Dendritic cell treated with granulocyte-macrophage colony-stimulating factor and Interleukin-4, amounts not matched to agents 40 ng/mL and 50 ng/mL, for 4 days (primary cell): ENCODE measurements around the gene CYSLTR2.

Experiments used
- H3K27ac Mint-ChIP-seq: one replicate; pipeline ENCODE4 v1.8.0; 2022; ENCODE audit warnings: mild to moderate bottlenecking, mixed read lengths
- H3K27me3 Mint-ChIP-seq: one replicate; pipeline ENCODE4 v1.8.0; 2022; ENCODE audit warnings: mild to moderate bottlenecking, mixed read lengths
- H3K36me3 Mint-ChIP-seq: one replicate; pipeline ENCODE4 v1.8.0; 2022; ENCODE audit warnings: low read depth, mixed read lengths
- H3K4me1 Mint-ChIP-seq: one replicate; pipeline ENCODE4 v1.8.0; 2022; ENCODE audit warnings: low read depth, mixed read lengths
- H3K4me3 Mint-ChIP-seq: one replicate; pipeline ENCODE4 v1.8.0; 2022; ENCODE audit warnings: mild to moderate bottlenecking, moderate library complexity, mixed read lengths
- H3K9me3 Mint-ChIP-seq: one replicate; pipeline ENCODE4 v1.8.0; 2022; ENCODE audit warnings: mixed read lengths
- intact Hi-C: fragments of 100-400 bp; cut with micrococcal nuclease; formaldehyde crosslinking; loops from one replicate; pipeline ENCODE4 v1.15.0; 2022

The CYSLTR2 gene

GRCh38 chr13:48749144-48749543 is 95.4 kb downstream of the CYSLTR2 start:
- H3K4me1 Mint-ChIP-seq: peaks cover 7% of the 10 kb centered on the region
- intact Hi-C loops: no loop called here
- no peak overlapping the region for H3K4me3 Mint-ChIP-seq
- H3K36me3 Mint-ChIP-seq: no peaks in the 10 kb centered on the region
- H3K27me3 Mint-ChIP-seq: no peaks in the 10 kb centered on the region
- H3K9me3 Mint-ChIP-seq: no peaks in the 10 kb centered on the region
- H3K27ac Mint-ChIP-seq: no peak overlapping the region

GRCh38 chr13:48749699-48750473 is 96.2 kb downstream of the CYSLTR2 start:
- Mint-ChIP-seq H3K9me3 (peaks cover 3% of the 10 kb centered on the region), H3K4me1 (peaks cover 7% of the 10 kb centered on the region), H3K27ac (no peak overlapping the region), H3K4me3 (no peak overlapping the region), H3K36me3 (no peaks in the 10 kb centered on the region), H3K27me3 (no peaks in the 10 kb centered on the region)
- intact Hi-C loops: no loop called here

GRCh38 chr13:48750588-48751383 is 97.1 kb downstream of the CYSLTR2 start:
- H3K4me1 Mint-ChIP-seq: peaks cover 7% of the 10 kb centered on the region
- H3K4me3 Mint-ChIP-seq: no peak overlapping the region
- no peaks in the 10 kb centered on the region for H3K36me3 Mint-ChIP-seq
- H3K27me3 Mint-ChIP-seq: no peaks in the 10 kb centered on the region
- H3K9me3 Mint-ChIP-seq: peaks cover 12% of the 10 kb centered on the region
- intact Hi-C loops: no loop called here
- H3K27ac Mint-ChIP-seq: no peak overlapping the region

GRCh38 chr13:48760626-48761025 is 106.9 kb downstream of the CYSLTR2 start:
- Mint-ChIP-seq H3K36me3 (no peaks in the 10 kb centered on the region), H3K27ac (no peak overlapping the region), H3K27me3 (no peaks in the 10 kb centered on the region), H3K4me1 (no peaks in the 10 kb centered on the region), H3K9me3 (peaks cover 36% of the 10 kb centered on the region), H3K4me3 (no peak overlapping the region)
- intact Hi-C loops: no loop called here
